Gastroesophageal sphincter (tissue), 3 donors: ENCODE data around the gene CDKAL1.

Experiments used
- CTCF ChIP-seq, 4 experiments: fragments of 200-600 bp in 2 of 4; fragments of 450-650 bp in 2 of 4; sonication (generic) in 1 of 4; IDR thresholded peaks; one replicate each; pipeline ENCODE4 v1.5.1; 2017 to 2019; ENCODE audit warnings: antibody characterized with exemption in 4 of 4, mild to moderate bottlenecking in 2 of 4, moderate library complexity in 2 of 4
- EP300 ChIP-seq: sonication (generic); formaldehyde crosslinking; IDR thresholded peaks from one replicate; pipeline ENCODE4 v1.6.1; 2017; ENCODE audit warnings: antibody characterized with exemption, mild to moderate bottlenecking
- POLR2A ChIP-seq, 2 donors: fragments of 450-650 bp; IDR thresholded peaks; one replicate each; pipeline ENCODE4 v1.6.1; 2017; ENCODE audit warnings: antibody characterized with exemption in 2 of 2, mild to moderate bottlenecking in 2 of 2, moderate library complexity in 1 of 2
- POLR2AphosphoS5 ChIP-seq: sonication (generic); formaldehyde crosslinking; IDR thresholded peaks from one replicate; pipeline ENCODE4 v1.6.1; 2017; ENCODE audit warnings: antibody characterized with exemption

GRCh38 chr6:20816126-20816525 is 281.9 kb downstream of the CDKAL1 start:
- TF ChIP-seq POLR2A (IDR thresholded peaks at IDR 0.05) (no peak), CTCF (IDR thresholded peaks at IDR 0.05) (no peak), POLR2AphosphoS5 (no peak), EP300 (no peak)
